ENCODE data around the gene OR4P4.

Gene OR4P4

GRCh38 chr11:55634813-55635212, at the start of gene OR4P4:
OR4P4 (plus strand) TSS chr11:55635113.
- DNase-seq (ENCODE audit: low spot score): no peak

- no peak for DNase-seq (ENCODE audit: low spot score)
Observed at GRCh38 chr11:55607545-55607944, 27.4 kb upstream of the OR4P4 start, which contains the start of gene OR4C11. OR4C11 (minus strand) TSS chr11:55607645; CDS start chr11:55604373, 3,272 bp downstream.

GRCh38 chr11:55624531-55624930, 10.4 kb upstream of the OR4P4 start:
- no peak for DNase-seq (ENCODE audit: low spot score)

GRCh38 chr11:55648027-55648426, 13.1 kb downstream of the OR4P4 start, which contains the start of gene OR4S2:
OR4S2 (plus strand) TSS chr11:55648327; CDS start chr11:55650904, 2,577 bp downstream.
- no peak for DNase-seq (ENCODE audit: low spot score)

- no peak for DNase-seq (ENCODE audit: low spot score)
Observed at GRCh38 chr11:55652560-55652959, 17.6 kb downstream of the OR4P4 start.

GRCh38 chr11:55655096-55655495, 20.2 kb downstream of the OR4P4 start:
- no peak for DNase-seq (ENCODE audit: low spot score)

- no peak for DNase-seq (ENCODE audit: low spot score)
Observed at GRCh38 chr11:55658031-55658573, 23.2 kb downstream of the OR4P4 start.

- no peak for DNase-seq (ENCODE audit: low spot score)
Observed at GRCh38 chr11:55658608-55659007, 23.7 kb downstream of the OR4P4 start.

- no peak for DNase-seq (ENCODE audit: low spot score)
Observed at GRCh38 chr11:55661901-55662300, 27.0 kb downstream of the OR4P4 start, which contains the start of gene OR4C6. OR4C6 (plus strand) TSS chr11:55662201; CDS start chr11:55665167, 2,966 bp downstream.

- DNase-seq (ENCODE audit: low spot score): no peak
Observed at GRCh38 chr11:55669376-55669775, 34.5 kb downstream of the OR4P4 start.

- no peak for DNase-seq (ENCODE audit: low spot score)
Observed at GRCh38 chr11:55673860-55674259, 38.9 kb downstream of the OR4P4 start.
